Chondrocyte (in vitro differentiated cells): Measurements from ENCODE around the gene RPS17. TPM values are rescaled to one million over a fixed set of nuclear protein-coding genes. Genes with fewer than 3 reads are reported as not detected.
A peak's percentile ranks its signal among the peaks of the same experiment; 100 is the strongest.
"Not testable (repeated sequence)": the region's sequence is repeated elsewhere in the genome, so short reads cannot be mapped to it uniquely, and the experiment has no call there.

Experiments used
- DNase-seq: peaks from one replicate; pipeline ENCODE4 v3.0.0; 2021; ENCODE audit warnings: mixed read lengths, low spot score
- H3K27ac Mint-ChIP-seq: one replicate; pipeline ENCODE4 v1.8.0; 2021; ENCODE audit warnings: mild to moderate bottlenecking, moderate library complexity, mixed read lengths; ENCODE audit not compliant: unreplicated experiment
- H3K27me3 Mint-ChIP-seq: 2 replicates; pipeline ENCODE4 v1.8.0; 2021; ENCODE audit warnings: low read depth, mixed read lengths
- H3K36me3 Mint-ChIP-seq: 2 replicates; pipeline ENCODE4 v1.8.0; 2021; ENCODE audit warnings: low read depth, mixed read lengths
- H3K4me1 Mint-ChIP-seq: 2 replicates; pipeline ENCODE4 v1.8.0; 2021; ENCODE audit warnings: low read depth, mild to moderate bottlenecking, mixed read lengths
- H3K4me3 Mint-ChIP-seq: one replicate; pipeline ENCODE4 v1.8.0; 2021; ENCODE audit warnings: mild to moderate bottlenecking, moderate library complexity, mixed read lengths; ENCODE audit not compliant: unreplicated experiment
- H3K9me3 Mint-ChIP-seq: 2 replicates; pipeline ENCODE4 v1.8.0; 2021; ENCODE audit warnings: low read depth, mixed read lengths
- total RNA-seq: library from RNA; stranded (reverse); gene quantifications from 3 replicates; pipeline ENCODE4 v1.2.1, GENCODE V29; 2021
- TF ChIP-seq, protein P1 (sequence below): fragments of 200-600 bp; sonication (generic); IDR thresholded peaks from 2 replicates; pipeline ENCODE4 v1.5.0; 2021; ENCODE audit warnings: antibody characterized with exemption, mild to moderate bottlenecking, moderate library complexity

RPS17 gene
- total RNA-seq, 1 donor from 2014 or later, result 1,001 TPM

GRCh38 chr15:82504074-82504473 lies 36.2 kb downstream of the RPS17 start:
- not testable (repeated sequence) for H3K9me3 Mint-ChIP-seq, H3K4me3 Mint-ChIP-seq, H3K36me3 Mint-ChIP-seq, DNase-seq, H3K4me1 Mint-ChIP-seq, H3K27ac Mint-ChIP-seq, H3K27me3 Mint-ChIP-seq

DNA sequence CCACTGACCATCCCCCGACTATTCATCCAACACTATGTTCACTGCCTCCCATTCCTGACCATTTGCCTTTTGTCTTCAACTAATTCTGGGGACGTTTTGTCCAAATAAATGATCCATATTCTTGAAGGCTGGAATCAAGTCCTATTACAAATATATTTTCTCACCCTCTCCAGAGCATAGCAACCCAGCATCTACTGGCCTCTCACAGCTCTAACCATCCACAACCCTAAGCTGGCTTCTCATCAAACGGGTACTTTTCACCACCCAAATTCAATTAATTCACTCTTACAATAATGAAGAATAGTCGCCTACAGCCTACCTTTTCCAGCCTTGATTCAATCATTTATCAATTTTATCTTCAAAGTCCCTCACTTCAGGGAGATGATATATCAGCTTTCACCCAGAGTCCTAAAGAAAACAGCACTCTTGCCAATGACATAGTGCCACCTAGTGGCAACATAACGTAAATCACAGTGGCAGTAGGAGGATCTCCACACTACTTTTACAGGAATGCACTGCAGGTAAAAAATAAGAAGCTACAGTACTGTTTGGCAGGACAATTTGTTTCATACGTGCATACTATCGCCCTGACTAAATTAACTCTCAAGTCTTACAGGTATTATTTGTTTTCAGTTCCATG lies 37.4 kb downstream of the RPS17 start:
- H3K4me1 Mint-ChIP-seq, H3K27ac Mint-ChIP-seq, H3K27me3 Mint-ChIP-seq, H3K9me3 Mint-ChIP-seq, H3K4me3 Mint-ChIP-seq, DNase-seq, H3K36me3 Mint-ChIP-seq: not testable (repeated sequence)
- TF ChIP-seq, protein P1, sequence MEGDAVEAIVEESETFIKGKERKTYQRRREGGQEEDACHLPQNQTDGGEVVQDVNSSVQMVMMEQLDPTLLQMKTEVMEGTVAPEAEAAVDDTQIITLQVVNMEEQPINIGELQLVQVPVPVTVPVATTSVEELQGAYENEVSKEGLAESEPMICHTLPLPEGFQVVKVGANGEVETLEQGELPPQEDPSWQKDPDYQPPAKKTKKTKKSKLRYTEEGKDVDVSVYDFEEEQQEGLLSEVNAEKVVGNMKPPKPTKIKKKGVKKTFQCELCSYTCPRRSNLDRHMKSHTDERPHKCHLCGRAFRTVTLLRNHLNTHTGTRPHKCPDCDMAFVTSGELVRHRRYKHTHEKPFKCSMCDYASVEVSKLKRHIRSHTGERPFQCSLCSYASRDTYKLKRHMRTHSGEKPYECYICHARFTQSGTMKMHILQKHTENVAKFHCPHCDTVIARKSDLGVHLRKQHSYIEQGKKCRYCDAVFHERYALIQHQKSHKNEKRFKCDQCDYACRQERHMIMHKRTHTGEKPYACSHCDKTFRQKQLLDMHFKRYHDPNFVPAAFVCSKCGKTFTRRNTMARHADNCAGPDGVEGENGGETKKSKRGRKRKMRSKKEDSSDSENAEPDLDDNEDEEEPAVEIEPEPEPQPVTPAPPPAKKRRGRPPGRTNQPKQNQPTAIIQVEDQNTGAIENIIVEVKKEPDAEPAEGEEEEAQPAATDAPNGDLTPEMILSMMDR, result peak; percentile 59

DNA sequence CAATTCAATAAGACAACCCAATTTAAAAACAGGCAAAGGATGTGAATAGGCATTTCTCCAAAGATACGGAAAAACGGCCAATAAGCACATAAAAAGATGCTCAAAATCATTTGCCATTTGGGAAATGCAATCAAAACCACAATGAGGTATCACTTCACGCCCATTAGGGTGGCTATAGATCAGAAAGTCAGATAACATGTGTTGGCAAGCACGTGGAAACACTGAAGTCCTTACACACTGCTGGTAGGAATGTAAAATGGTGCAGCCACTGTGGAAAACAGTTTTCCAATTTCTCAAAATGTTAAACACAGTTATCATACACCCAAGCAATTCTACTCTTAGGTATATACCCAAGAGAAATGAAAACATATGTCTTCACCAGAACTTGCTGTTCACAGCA lies 39.5 kb downstream of the RPS17 start:
- not testable (repeated sequence) for DNase-seq, H3K27ac Mint-ChIP-seq, H3K4me3 Mint-ChIP-seq, H3K27me3 Mint-ChIP-seq, H3K9me3 Mint-ChIP-seq, H3K4me1 Mint-ChIP-seq, H3K36me3 Mint-ChIP-seq

- H3K27ac Mint-ChIP-seq, H3K36me3 Mint-ChIP-seq, H3K4me3 Mint-ChIP-seq, DNase-seq, H3K4me1 Mint-ChIP-seq, H3K9me3 Mint-ChIP-seq, H3K27me3 Mint-ChIP-seq: not testable (repeated sequence)
These were observed 42.3 kb downstream of the RPS17 start for GRCh38 chr15:82497978-82498377.

DNA sequence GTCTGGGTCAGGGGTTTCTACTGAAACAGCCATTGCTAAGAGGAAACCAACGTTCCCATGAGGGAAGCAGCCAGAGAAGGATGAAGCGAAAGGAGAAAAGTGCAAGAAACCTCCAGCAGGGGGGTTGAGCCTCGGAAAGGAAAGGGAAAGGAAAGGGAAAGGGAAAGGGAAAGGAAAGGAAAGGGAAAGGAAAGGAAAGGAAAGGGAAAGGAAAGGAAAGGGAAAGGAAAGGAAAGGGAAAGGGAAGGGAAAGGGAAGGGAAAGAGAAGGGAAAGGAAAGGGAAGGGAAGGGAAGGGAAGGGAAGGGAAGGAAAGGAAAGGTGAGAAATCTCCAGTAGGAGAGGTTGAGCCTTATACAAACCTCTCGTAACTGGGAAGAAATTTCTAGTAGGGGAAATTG lies 52.0 kb downstream of the RPS17 start:
- H3K9me3 Mint-ChIP-seq, DNase-seq, H3K27ac Mint-ChIP-seq, H3K36me3 Mint-ChIP-seq, H3K4me3 Mint-ChIP-seq, H3K27me3 Mint-ChIP-seq, H3K4me1 Mint-ChIP-seq: not testable (repeated sequence)
- TF ChIP-seq, protein P1, result peak; percentile 12

DNA sequence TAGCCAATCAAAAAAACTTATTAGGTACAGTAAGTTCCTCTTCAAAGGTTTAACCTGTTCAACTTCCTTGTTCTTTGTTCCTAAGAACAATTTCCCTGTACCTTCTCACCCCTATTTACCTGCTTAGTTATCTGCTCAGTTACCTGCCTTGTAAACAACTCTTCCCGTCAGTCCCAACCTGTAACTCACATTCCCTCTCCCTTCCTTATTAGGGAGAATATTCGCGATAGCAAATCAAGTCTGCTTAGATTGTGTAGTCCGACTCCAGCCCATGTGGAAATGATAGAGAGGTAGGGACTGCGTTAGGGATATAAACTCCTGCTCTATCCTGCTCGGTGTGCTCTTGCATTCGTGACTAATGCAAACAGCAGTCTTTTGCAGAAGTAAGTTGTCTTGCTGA lies 53.2 kb downstream of the RPS17 start:
- not testable (repeated sequence) for H3K36me3 Mint-ChIP-seq, H3K4me1 Mint-ChIP-seq, H3K9me3 Mint-ChIP-seq, H3K4me3 Mint-ChIP-seq, H3K27me3 Mint-ChIP-seq, DNase-seq, H3K27ac Mint-ChIP-seq

Other genes with a start within 250 kb of the RPS17 start
- gene GOLGA6L10, start 191.0 kb downstream of the RPS17 start, total RNA-seq, result 1.2 to 2.4 TPM (median 2.0 TPM) in 3 replicates
- 2.4 to 4.2 TPM (median 2.9 TPM) in 3 replicates for gene GOLGA6L9, start 110.6 kb downstream of the RPS17 start, total RNA-seq
- gene CPEB1, start 106.9 kb upstream of the RPS17 start, total RNA-seq, result 0.17 to 2.7 TPM (median 2.2 TPM) in 3 replicates
- gene AP3B2, start 169.4 kb upstream of the RPS17 start, total RNA-seq, result 0.80 to 0.97 TPM in 2 of 3 replicates, not detected in the other